ENCODE measurements around the gene ZNF565. TPM values are rescaled to one million over a fixed set of nuclear protein-coding genes. Genes with fewer than 3 reads are reported as not detected.

ZNF565 gene
- total and polyA plus RNA-seq, 2 of the 13 experiments (the other 11 are each of a cell fraction or from before 2014, with no cell fraction given): 1.8 to 5.2 TPM

DNA sequence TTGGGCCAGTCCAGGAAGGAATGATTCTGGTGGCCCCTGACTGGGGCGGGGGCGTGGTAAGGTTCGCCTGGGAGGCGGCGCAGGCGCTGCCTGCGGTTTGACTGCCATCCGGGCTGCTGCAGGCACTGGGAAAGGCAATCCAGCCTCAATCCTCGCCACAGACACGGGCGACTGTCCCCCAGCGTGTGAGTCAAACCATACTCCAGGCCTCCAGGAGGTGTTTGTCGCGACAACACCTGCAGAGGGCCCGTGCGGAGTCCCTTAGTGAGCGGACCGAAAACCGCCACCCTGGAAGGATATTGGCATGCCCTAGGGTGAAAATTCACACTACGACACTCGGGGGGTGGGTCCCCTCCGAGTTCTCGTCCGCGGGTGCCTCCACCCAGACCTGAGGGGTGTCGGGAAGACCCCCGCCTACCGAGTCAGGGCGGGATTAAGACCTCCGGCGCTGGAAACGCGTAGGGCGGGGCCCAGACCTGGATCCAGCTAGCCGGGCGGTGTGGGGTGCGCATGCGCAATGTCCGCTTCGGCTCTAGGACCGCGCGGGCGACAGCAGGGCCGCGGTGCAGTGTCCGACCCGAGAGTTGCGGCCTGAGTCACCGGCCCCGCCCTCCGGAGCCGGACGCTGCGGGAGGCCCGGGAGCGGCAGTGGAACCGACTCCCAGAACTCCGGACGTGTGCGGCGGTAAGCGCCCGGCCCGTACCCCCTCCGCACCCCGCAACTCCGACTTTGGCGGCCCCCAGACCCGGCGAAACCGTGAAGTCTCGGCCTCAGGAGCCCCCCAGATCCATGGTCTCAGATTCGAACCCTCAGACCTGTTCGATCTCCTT is 74.8 kb downstream of the ZNF565 start, which contains the start of gene CAPNS1 (continued):
- TF ChIP-seq, protein P1, sequence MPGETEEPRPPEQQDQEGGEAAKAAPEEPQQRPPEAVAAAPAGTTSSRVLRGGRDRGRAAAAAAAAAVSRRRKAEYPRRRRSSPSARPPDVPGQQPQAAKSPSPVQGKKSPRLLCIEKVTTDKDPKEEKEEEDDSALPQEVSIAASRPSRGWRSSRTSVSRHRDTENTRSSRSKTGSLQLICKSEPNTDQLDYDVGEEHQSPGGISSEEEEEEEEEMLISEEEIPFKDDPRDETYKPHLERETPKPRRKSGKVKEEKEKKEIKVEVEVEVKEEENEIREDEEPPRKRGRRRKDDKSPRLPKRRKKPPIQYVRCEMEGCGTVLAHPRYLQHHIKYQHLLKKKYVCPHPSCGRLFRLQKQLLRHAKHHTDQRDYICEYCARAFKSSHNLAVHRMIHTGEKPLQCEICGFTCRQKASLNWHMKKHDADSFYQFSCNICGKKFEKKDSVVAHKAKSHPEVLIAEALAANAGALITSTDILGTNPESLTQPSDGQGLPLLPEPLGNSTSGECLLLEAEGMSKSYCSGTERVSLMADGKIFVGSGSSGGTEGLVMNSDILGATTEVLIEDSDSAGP (CRISPR knock-in tag; IDR thresholded peaks at IDR 0.05; ENCODE audit: borderline replicate concordance): peak; percentile 89
- TF ChIP-seq, protein P2, sequence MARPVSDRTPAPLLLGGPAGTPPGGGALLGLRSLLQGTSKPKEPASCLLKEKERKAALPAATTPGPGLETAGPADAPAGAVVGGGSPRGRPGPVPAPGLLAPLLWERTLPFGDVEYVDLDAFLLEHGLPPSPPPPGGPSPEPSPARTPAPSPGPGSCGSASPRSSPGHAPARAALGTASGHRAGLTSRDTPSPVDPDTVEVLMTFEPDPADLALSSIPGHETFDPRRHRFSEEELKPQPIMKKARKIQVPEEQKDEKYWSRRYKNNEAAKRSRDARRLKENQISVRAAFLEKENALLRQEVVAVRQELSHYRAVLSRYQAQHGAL (CRISPR knock-in tag; IDR thresholded peaks at IDR 0.05; ENCODE audit: not compliant biosample characterization): peak; percentile 64
- TF ChIP-seq, protein P3, sequence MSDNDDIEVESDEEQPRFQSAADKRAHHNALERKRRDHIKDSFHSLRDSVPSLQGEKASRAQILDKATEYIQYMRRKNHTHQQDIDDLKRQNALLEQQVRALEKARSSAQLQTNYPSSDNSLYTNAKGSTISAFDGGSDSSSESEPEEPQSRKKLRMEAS (IDR thresholded peaks at IDR 0.05): peak; percentile 58; the same call in 1 of the 2 replicates
- no peak for TF ChIP-seq MTF2 (CRISPR knock-in tag; IDR thresholded peaks at IDR 0.05; ENCODE audit: borderline replicate concordance)
- TF ChIP-seq, protein P4, sequence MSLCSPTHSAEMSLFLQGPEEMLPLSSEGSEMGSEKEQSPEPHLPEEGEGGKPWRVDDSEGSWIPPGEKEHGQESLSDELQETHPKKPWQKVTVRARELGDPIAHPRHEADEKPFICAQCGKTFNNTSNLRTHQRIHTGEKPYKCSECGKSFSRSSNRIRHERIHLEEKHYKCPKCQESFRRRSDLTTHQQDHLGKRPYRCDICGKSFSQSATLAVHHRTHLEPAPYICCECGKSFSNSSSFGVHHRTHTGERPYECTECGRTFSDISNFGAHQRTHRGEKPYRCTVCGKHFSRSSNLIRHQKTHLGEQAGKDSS (CRISPR knock-in tag; IDR thresholded peaks at IDR 0.05; ENCODE audit: borderline replicate concordance, low read depth): peak; percentile 82
- 0 out of 2 replicates have a peak, but pooled peaks have one; percentile 87 for TF ChIP-seq ZNF550 (CRISPR knock-in tag; IDR thresholded peaks at IDR 0.05; ENCODE audit: borderline replicate concordance)
- TF ChIP-seq, protein P5, sequence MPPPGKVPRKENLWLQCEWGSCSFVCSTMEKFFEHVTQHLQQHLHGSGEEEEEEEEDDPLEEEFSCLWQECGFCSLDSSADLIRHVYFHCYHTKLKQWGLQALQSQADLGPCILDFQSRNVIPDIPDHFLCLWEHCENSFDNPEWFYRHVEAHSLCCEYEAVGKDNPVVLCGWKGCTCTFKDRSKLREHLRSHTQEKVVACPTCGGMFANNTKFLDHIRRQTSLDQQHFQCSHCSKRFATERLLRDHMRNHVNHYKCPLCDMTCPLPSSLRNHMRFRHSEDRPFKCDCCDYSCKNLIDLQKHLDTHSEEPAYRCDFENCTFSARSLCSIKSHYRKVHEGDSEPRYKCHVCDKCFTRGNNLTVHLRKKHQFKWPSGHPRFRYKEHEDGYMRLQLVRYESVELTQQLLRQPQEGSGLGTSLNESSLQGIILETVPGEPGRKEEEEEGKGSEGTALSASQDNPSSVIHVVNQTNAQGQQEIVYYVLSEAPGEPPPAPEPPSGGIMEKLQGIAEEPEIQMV (CRISPR knock-in tag; IDR thresholded peaks at IDR 0.05; ENCODE audit: low read depth): 0 out of 2 replicates have a peak, but pooled peaks have one; percentile 58
- TF ChIP-seq ZNF766 (CRISPR knock-in tag; IDR thresholded peaks at IDR 0.05; ENCODE audit: borderline replicate concordance): 0 out of 2 replicates have a peak, but pooled peaks have one; percentile 43
- no peak for TF ChIP-seq HNF4G (IDR thresholded peaks at IDR 0.05; ENCODE audit: borderline replicate concordance, low read depth, low read length)
- TF ChIP-seq HNF4G (CRISPR knock-in tag; IDR thresholded peaks at IDR 0.05; ENCODE audit: borderline replicate concordance, low read depth): peak; percentile 79
- TF ChIP-seq ZNF557 (CRISPR knock-in tag; IDR thresholded peaks at IDR 0.05): no peak
- peak; percentile 67; the same call in 1 of the 2 replicates for TF ChIP-seq ZNF761 (CRISPR knock-in tag; conservative IDR thresholded peaks at IDR 0.05)
- TF ChIP-seq, protein P6, sequence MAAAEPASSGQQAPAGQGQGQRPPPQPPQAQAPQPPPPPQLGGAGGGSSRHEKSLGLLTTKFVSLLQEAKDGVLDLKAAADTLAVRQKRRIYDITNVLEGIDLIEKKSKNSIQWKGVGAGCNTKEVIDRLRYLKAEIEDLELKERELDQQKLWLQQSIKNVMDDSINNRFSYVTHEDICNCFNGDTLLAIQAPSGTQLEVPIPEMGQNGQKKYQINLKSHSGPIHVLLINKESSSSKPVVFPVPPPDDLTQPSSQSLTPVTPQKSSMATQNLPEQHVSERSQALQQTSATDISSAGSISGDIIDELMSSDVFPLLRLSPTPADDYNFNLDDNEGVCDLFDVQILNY (CRISPR knock-in tag; conservative IDR thresholded peaks at IDR 0.05): no peak
- TF ChIP-seq, protein P7, sequence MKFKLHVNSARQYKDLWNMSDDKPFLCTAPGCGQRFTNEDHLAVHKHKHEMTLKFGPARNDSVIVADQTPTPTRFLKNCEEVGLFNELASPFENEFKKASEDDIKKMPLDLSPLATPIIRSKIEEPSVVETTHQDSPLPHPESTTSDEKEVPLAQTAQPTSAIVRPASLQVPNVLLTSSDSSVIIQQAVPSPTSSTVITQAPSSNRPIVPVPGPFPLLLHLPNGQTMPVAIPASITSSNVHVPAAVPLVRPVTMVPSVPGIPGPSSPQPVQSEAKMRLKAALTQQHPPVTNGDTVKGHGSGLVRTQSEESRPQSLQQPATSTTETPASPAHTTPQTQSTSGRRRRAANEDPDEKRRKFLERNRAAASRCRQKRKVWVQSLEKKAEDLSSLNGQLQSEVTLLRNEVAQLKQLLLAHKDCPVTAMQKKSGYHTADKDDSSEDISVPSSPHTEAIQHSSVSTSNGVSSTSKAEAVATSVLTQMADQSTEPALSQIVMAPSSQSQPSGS (CRISPR knock-in tag; IDR thresholded peaks at IDR 0.05): 0 out of 2 replicates have a peak, but pooled peaks have one; percentile 64
- TF ChIP-seq, protein P8, sequence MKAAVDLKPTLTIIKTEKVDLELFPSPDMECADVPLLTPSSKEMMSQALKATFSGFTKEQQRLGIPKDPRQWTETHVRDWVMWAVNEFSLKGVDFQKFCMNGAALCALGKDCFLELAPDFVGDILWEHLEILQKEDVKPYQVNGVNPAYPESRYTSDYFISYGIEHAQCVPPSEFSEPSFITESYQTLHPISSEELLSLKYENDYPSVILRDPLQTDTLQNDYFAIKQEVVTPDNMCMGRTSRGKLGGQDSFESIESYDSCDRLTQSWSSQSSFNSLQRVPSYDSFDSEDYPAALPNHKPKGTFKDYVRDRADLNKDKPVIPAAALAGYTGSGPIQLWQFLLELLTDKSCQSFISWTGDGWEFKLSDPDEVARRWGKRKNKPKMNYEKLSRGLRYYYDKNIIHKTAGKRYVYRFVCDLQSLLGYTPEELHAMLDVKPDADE (CRISPR knock-in tag; IDR thresholded peaks at IDR 0.05): no peak
- no peak for TF ChIP-seq NR3C1 (CRISPR knock-in tag; IDR thresholded peaks at IDR 0.05)
- TF ChIP-seq MYNN (CRISPR knock-in tag; IDR thresholded peaks at IDR 0.05; ENCODE audit: low read depth): no peak; the same call in 1 of the 2 replicates
- no peak for TF ChIP-seq ZFYVE20 (CRISPR knock-in tag; IDR thresholded peaks at IDR 0.05; ENCODE audit: borderline replicate concordance, low read depth)
- no peak for TF ChIP-seq ZFP62 (CRISPR knock-in tag; IDR thresholded peaks at IDR 0.05)

Data from HepG2 (cell line).